WTC11 (cell line): ENCODE results near the gene WASF3.

ENCODE experiments used
- CREM ChIP-seq: sonication (generic); formaldehyde crosslinking; IDR thresholded peaks from 2 replicates; pipeline ENCODE4 v1.8.1; 2022; ENCODE audit warnings: mild to moderate bottlenecking, missing genetic modification reagents, moderate library complexity
- ETV6 ChIP-seq: sonication (generic); formaldehyde crosslinking; IDR thresholded peaks from 2 replicates; pipeline ENCODE4 v1.8.1; 2022; ENCODE audit warnings: mild to moderate bottlenecking, missing genetic modification reagents
- GRHL2 ChIP-seq: fragments of 250-450 bp; sonication (Bioruptor Pico); IDR thresholded peaks from 2 replicates; pipeline ENCODE4 v1.8.0; 2022; ENCODE audit warnings: mild to moderate bottlenecking, moderate library complexity; ENCODE audit not compliant: insufficient replicate concordance, severe bottlenecking
- NR3C1 ChIP-seq: sonication (generic); formaldehyde crosslinking; conservative IDR thresholded peaks from 2 replicates; pipeline ENCODE4 v1.8.1; 2023; ENCODE audit warnings: low read depth, mild to moderate bottlenecking, missing genetic modification reagents
- SMAD3 ChIP-seq: sonication (generic); formaldehyde crosslinking; IDR thresholded peaks from 2 replicates; pipeline ENCODE4 v1.8.0; 2022; ENCODE audit warnings: missing genetic modification reagents, mild to moderate bottlenecking, borderline replicate concordance
- ZBTB21 ChIP-seq: sonication (generic); formaldehyde crosslinking; IDR thresholded peaks from 2 replicates; pipeline ENCODE4 v1.8.1; 2023; ENCODE audit warnings: mild to moderate bottlenecking, missing genetic modification reagents, borderline replicate concordance
- TF ChIP-seq, protein P1 (sequence below): sonication (generic); formaldehyde crosslinking; IDR thresholded peaks from 2 replicates; pipeline ENCODE4 v1.8.1; 2022; ENCODE audit warnings: low read depth, mild to moderate bottlenecking, moderate library complexity, missing genetic modification reagents, borderline replicate concordance
- TF ChIP-seq, protein P2 (sequence below): fragments of 200-600 bp; IDR thresholded peaks from 2 replicates; pipeline ENCODE4 v1.8.0; 2022; ENCODE audit warnings: antibody characterized with exemption
- TF ChIP-seq, protein P3 (sequence below): sonication (generic); formaldehyde crosslinking; IDR thresholded peaks from 2 replicates; pipeline ENCODE4 v1.8.1; 2023; ENCODE audit warnings: mild to moderate bottlenecking, missing genetic modification reagents, moderate library complexity
- TF ChIP-seq, protein P4 (sequence below): sonication (generic); formaldehyde crosslinking; IDR thresholded peaks from 2 replicates; pipeline ENCODE4 v1.8.0; 2022; ENCODE audit warnings: mild to moderate bottlenecking, missing genetic modification reagents
- TF ChIP-seq, protein P5 (sequence below): sonication (generic); formaldehyde crosslinking; IDR thresholded peaks from 2 replicates; pipeline ENCODE4 v1.8.1; 2022; ENCODE audit warnings: missing genetic modification reagents, borderline replicate concordance
- TF ChIP-seq, protein P6 (sequence below): sonication (generic); formaldehyde crosslinking; IDR thresholded peaks from 2 replicates; pipeline ENCODE4 v1.8.0; 2023; ENCODE audit warnings: mild to moderate bottlenecking, missing genetic modification reagents

DNA sequence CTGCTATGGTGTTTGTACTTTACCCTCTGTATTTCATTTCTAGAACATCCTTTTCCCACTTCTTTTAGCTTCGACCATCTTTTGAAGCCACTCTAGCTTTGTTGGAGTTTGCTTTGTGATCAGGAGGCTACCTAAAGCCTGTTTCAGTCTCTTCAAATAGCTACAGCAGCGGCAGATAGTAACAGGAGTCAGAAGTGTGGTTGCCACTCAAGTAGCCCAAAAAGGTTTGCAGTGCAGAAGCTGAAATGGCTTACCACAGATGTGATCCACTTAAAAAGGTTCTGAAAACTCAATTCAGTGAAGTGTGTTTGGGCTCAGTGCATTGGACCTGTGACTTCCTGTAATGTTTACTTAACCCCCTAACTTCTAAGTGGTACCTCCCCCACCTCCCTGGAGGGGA, 26.2 kb downstream of the WASF3 start:
- TF ChIP-seq GRHL2 (CRISPR knock-in tag) (no peak), CREM (CRISPR knock-in tag) (no peak), ZBTB21 (CRISPR knock-in tag) (no peak), NR3C1 (CRISPR knock-in tag) (no peak), SMAD3 (CRISPR knock-in tag) (no peak), ETV6 (CRISPR knock-in tag) (no peak)
- TF ChIP-seq, protein P1, sequence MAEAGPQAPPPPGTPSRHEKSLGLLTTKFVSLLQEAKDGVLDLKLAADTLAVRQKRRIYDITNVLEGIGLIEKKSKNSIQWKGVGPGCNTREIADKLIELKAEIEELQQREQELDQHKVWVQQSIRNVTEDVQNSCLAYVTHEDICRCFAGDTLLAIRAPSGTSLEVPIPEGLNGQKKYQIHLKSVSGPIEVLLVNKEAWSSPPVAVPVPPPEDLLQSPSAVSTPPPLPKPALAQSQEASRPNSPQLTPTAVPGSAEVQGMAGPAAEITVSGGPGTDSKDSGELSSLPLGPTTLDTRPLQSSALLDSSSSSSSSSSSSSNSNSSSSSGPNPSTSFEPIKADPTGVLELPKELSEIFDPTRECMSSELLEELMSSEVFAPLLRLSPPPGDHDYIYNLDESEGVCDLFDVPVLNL (CRISPR knock-in tag): no peak
- TF ChIP-seq, protein P2, sequence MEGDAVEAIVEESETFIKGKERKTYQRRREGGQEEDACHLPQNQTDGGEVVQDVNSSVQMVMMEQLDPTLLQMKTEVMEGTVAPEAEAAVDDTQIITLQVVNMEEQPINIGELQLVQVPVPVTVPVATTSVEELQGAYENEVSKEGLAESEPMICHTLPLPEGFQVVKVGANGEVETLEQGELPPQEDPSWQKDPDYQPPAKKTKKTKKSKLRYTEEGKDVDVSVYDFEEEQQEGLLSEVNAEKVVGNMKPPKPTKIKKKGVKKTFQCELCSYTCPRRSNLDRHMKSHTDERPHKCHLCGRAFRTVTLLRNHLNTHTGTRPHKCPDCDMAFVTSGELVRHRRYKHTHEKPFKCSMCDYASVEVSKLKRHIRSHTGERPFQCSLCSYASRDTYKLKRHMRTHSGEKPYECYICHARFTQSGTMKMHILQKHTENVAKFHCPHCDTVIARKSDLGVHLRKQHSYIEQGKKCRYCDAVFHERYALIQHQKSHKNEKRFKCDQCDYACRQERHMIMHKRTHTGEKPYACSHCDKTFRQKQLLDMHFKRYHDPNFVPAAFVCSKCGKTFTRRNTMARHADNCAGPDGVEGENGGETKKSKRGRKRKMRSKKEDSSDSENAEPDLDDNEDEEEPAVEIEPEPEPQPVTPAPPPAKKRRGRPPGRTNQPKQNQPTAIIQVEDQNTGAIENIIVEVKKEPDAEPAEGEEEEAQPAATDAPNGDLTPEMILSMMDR: no peak
- TF ChIP-seq, protein P3, sequence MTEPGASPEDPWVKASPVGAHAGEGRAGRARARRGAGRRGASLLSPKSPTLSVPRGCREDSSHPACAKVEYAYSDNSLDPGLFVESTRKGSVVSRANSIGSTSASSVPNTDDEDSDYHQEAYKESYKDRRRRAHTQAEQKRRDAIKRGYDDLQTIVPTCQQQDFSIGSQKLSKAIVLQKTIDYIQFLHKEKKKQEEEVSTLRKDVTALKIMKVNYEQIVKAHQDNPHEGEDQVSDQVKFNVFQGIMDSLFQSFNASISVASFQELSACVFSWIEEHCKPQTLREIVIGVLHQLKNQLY (CRISPR knock-in tag): no peak
- TF ChIP-seq, protein P4, sequence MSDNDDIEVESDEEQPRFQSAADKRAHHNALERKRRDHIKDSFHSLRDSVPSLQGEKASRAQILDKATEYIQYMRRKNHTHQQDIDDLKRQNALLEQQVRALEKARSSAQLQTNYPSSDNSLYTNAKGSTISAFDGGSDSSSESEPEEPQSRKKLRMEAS (CRISPR knock-in tag): no peak
- TF ChIP-seq, protein P5, sequence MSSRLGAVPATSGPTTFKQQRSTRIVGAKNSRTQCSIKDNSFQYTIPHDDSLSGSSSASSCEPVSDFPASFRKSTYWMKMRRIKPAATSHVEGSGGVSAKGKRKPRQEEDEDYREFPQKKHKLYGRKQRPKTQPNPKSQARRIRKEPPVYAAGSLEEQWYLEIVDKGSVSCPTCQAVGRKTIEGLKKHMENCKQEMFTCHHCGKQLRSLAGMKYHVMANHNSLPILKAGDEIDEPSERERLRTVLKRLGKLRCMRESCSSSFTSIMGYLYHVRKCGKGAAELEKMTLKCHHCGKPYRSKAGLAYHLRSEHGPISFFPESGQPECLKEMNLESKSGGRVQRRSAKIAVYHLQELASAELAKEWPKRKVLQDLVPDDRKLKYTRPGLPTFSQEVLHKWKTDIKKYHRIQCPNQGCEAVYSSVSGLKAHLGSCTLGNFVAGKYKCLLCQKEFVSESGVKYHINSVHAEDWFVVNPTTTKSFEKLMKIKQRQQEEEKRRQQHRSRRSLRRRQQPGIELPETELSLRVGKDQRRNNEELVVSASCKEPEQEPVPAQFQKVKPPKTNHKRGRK (CRISPR knock-in tag): no peak
- TF ChIP-seq, protein P6, sequence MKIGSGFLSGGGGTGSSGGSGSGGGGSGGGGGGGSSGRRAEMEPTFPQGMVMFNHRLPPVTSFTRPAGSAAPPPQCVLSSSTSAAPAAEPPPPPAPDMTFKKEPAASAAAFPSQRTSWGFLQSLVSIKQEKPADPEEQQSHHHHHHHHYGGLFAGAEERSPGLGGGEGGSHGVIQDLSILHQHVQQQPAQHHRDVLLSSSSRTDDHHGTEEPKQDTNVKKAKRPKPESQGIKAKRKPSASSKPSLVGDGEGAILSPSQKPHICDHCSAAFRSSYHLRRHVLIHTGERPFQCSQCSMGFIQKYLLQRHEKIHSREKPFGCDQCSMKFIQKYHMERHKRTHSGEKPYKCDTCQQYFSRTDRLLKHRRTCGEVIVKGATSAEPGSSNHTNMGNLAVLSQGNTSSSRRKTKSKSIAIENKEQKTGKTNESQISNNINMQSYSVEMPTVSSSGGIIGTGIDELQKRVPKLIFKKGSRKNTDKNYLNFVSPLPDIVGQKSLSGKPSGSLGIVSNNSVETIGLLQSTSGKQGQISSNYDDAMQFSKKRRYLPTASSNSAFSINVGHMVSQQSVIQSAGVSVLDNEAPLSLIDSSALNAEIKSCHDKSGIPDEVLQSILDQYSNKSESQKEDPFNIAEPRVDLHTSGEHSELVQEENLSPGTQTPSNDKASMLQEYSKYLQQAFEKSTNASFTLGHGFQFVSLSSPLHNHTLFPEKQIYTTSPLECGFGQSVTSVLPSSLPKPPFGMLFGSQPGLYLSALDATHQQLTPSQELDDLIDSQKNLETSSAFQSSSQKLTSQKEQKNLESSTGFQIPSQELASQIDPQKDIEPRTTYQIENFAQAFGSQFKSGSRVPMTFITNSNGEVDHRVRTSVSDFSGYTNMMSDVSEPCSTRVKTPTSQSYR (CRISPR knock-in tag): no peak
